CD4-positive, alpha-beta T cell treated with Interleukin-15 for 1 hour (primary cell): ENCODE results near the gene SUSD2.
"Not testable (repeated sequence)": the region's sequence is repeated elsewhere in the genome, so short reads cannot be mapped to it uniquely, and the experiment has no call there.

Experiments used
- DNase-seq: peaks from one replicate; pipeline ENCODE4 v3.0.0-alpha.2; 2020

The SUSD2 gene

GRCh38 chr22:24181088-24181995, at the start of gene SUSD2:
Gene SUSD2 (plus strand): TSS chr22:24181487. CDS start chr22:24181520, 33 bp downstream.
- no peak for DNase-seq

GRCh38 chr22:24133187-24133965, 47.9 kb upstream of the SUSD2 start:
- DNase-seq: peak; percentile 59

GRCh38 chr22:24134090-24134846, 47.0 kb upstream of the SUSD2 start:
- DNase-seq: peak; percentile 84

GRCh38 chr22:24136533-24136932, 44.8 kb upstream of the SUSD2 start:
- DNase-seq: not testable (repeated sequence)

- no peak for DNase-seq
These were observed 43.7 kb upstream of the SUSD2 start for GRCh38 chr22:24137595-24137994.

- no peak for DNase-seq
These were observed 42.5 kb upstream of the SUSD2 start for GRCh38 chr22:24138649-24139420.

- peak; percentile 42 for DNase-seq
These were observed 40.9 kb upstream of the SUSD2 start for GRCh38 chr22:24140357-24140756.

GRCh38 chr22:24141586-24141985, 39.7 kb upstream of the SUSD2 start:
- DNase-seq: no peak

- DNase-seq: no peak
These were observed 39.0 kb upstream of the SUSD2 start for GRCh38 chr22:24142241-24142640.

GRCh38 chr22:24142831-24143230, 38.5 kb upstream of the SUSD2 start:
- DNase-seq: no peak

- no peak for DNase-seq
These were observed 37.1 kb upstream of the SUSD2 start for GRCh38 chr22:24144056-24144777.

- DNase-seq: no peak
These were observed 36.6 kb upstream of the SUSD2 start for GRCh38 chr22:24144778-24145085.

- DNase-seq: no peak
These were observed 35.7 kb upstream of the SUSD2 start for GRCh38 chr22:24145446-24146193.

- peak; percentile 37 for DNase-seq
These were observed 35.1 kb upstream of the SUSD2 start for GRCh38 chr22:24146194-24146616.

- no peak for DNase-seq
These were observed 34.4 kb upstream of the SUSD2 start for GRCh38 chr22:24146791-24147353.

- no peak for DNase-seq
These were observed 33.6 kb upstream of the SUSD2 start for GRCh38 chr22:24147666-24148065.

- no peak for DNase-seq
These were observed 32.8 kb upstream of the SUSD2 start for GRCh38 chr22:24148266-24149197.

GRCh38 chr22:24149198-24149590, 32.1 kb upstream of the SUSD2 start:
- no peak for DNase-seq

GRCh38 chr22:24153353-24153752, 27.9 kb upstream of the SUSD2 start:
- DNase-seq: peak; percentile 41

GRCh38 chr22:24153959-24154358, 27.3 kb upstream of the SUSD2 start:
- no peak for DNase-seq
